K562 (cell line): Measurements from ENCODE around the gene ARL14. TPM values are rescaled to one million over a fixed set of nuclear protein-coding genes. Genes with fewer than 3 reads are reported as not detected.

Source experiments
- ATAC-seq: fragments of 200-7000 bp; cut with Tn5 transposase; 3 replicates; pipeline ENCODE4 v1.9.1; 2020; ENCODE audit warnings: moderate library complexity
- BruUV-seq: library from RNA; stranded (reverse); fragments of 400-500 nt; replicated peaks from 2 replicates; lab custom pipeline; 2021; lab: Mats Ljungman, UMichigan
- CTCF ChIA-PET: fragments of 300-600 bp; formaldehyde crosslinking; extraction: SDS; loops from one replicate; lab custom pipeline; 2021; ENCODE audit warnings: low intra/inter-chr PET ratio; lab: Yijun Ruan, JAX
- POLR2A ChIA-PET: fragments of 300-600, 350-650 bp; sonication (Branson Sonifier 250); formaldehyde crosslinking; extraction: SDS; loops from one replicate; lab custom pipeline; 2021; ENCODE audit warnings: antibody characterized with exemption, inconsistent platforms; lab: Yijun Ruan, JAX
- DNase-seq, 4 experiments: peaks; one replicate each; pipeline versions ENCODE4 v3.0.0 to v3.0.0-alpha.2; 2011 to 2018; ENCODE audit warnings: low spot score in 3 of 4, mixed read lengths in 3 of 4; ENCODE audit errors: extremely low read depth in 1 of 4
- FAIRE-seq: peaks from 2 replicates; lab custom pipeline; 2011; peaks lifted over from hg19 to GRCh38; lab: Jason Lieb, UNC
- H2AFZ ChIP-seq: 2 replicates; pipeline ENCODE4 v1.6.0; 2011; ENCODE audit warnings: low read depth, low read length, control low read depth, inconsistent platforms
- H3K27ac ChIP-seq: fragments of 200-600 bp; 3 replicates; pipeline ENCODE4 v1.8.0; 2011; ENCODE audit warnings: low read depth, mild to moderate bottlenecking, control low read depth, inconsistent platforms, low read length, moderate library complexity, mixed read lengths; ENCODE audit errors: extremely low read depth
- H3K27me3 ChIP-seq, 2 experiments: fragments of 300-600 bp in 1 of 2; 2 replicates in 1 of 2; 3 replicates in 1 of 2; pipeline versions ENCODE4 v1.6.0 to v1.8.0; 2011; ENCODE audit warnings: inconsistent platforms in 2 of 2, low read length in 2 of 2, mild to moderate bottlenecking in 1 of 2, mixed read lengths in 1 of 2, moderate library complexity in 1 of 2; ENCODE audit not compliant: control insufficient read depth in 2 of 2, insufficient read depth in 2 of 2
- H3K36me3 ChIP-seq: fragments of 300-600 bp; 3 replicates; pipeline ENCODE4 v1.8.0; 2011; ENCODE audit warnings: mild to moderate bottlenecking, low read length, inconsistent platforms; ENCODE audit not compliant: control insufficient read depth, insufficient read depth
- H3K4me1 ChIP-seq, 2 experiments: fragments of 200-600 bp in 1 of 2; replicated peaks in 1 of 2; 2 replicates in 1 of 2; 3 replicates in 1 of 2; pipeline versions ENCODE4 v1.5.1 to v1.8.0; 2011; ENCODE audit warnings: inconsistent platforms in 2 of 2, low read length in 2 of 2, mild to moderate bottlenecking in 1 of 2, mixed read lengths in 1 of 2, moderate library complexity in 1 of 2; ENCODE audit not compliant: control insufficient read depth in 2 of 2, insufficient read depth in 2 of 2
- H3K4me2 ChIP-seq: 2 replicates; pipeline ENCODE4 v1.6.1; 2011; ENCODE audit warnings: low read length, control low read depth, inconsistent platforms, mixed read lengths; ENCODE audit not compliant: insufficient read depth
- H3K4me3 ChIP-seq: fragments of 200-600 bp; sonication (generic), shearing (Covaris generic); 2 replicates; pipeline ENCODE4 v1.5.1; 2016; ENCODE audit warnings: control low read depth, inconsistent platforms
- H3K79me2 ChIP-seq: fragments of 200-600 bp; 3 replicates; pipeline ENCODE4 v1.8.0; 2011; ENCODE audit warnings: low read length, inconsistent platforms; ENCODE audit not compliant: control insufficient read depth, insufficient read depth
- H3K9ac ChIP-seq, 2 experiments: 2 replicates each; pipeline versions ENCODE4 v1.6.0 to v1.6.1; 2011; ENCODE audit warnings: low read depth in 2 of 2, low read length in 2 of 2, control low read depth in 1 of 2, inconsistent platforms in 1 of 2, mild to moderate bottlenecking in 1 of 2, mixed read lengths in 1 of 2; ENCODE audit not compliant: insufficient read depth in 1 of 2
- H3K9me1 ChIP-seq: one replicate; pipeline ENCODE4 v1.6.0; 2011; ENCODE audit warnings: inconsistent platforms, mild to moderate bottlenecking, low read length, moderate library complexity; ENCODE audit not compliant: control insufficient read depth, insufficient read depth
- H3K9me3 ChIP-seq: replicated peaks from 2 replicates; pipeline ENCODE4 v1.5.1; 2011; ENCODE audit warnings: low read depth, low read length, inconsistent platforms; ENCODE audit not compliant: control insufficient read depth, insufficient read depth
- H4K20me1 ChIP-seq: replicated peaks from 2 replicates; pipeline ENCODE4 v1.6.1; 2011; ENCODE audit warnings: low read length, inconsistent platforms, mixed read lengths; ENCODE audit not compliant: control insufficient read depth, insufficient read depth
- CREBBP ChIP-seq: IDR thresholded peaks from one replicate; pipeline ENCODE4 v1.6.1; 2012; ENCODE audit warnings: low read depth, mild to moderate bottlenecking, control low read depth, inconsistent platforms, low read length
- CREM ChIP-seq: IDR thresholded peaks from 2 replicates; pipeline ENCODE4 v1.6.1; 2014; ENCODE audit warnings: antibody characterized with exemption, low read depth
- FOXA3 ChIP-seq, 2 experiments: fragments of 450-650 bp in 1 of 2; sonication (generic) in 1 of 2; formaldehyde crosslinking; IDR thresholded peaks in 1 of 2; conservative IDR thresholded peaks in 1 of 2; 2 replicates each; pipeline versions ENCODE4 v1.4.0 to v1.8.0; 2020 to 2022; ENCODE audit warnings: mild to moderate bottlenecking in 2 of 2, missing genetic modification reagents in 1 of 2
- ILF3 ChIP-seq: fragments of 450-650 bp; IDR thresholded peaks from 2 replicates; pipeline ENCODE4 v1.6.1; 2018; ENCODE audit warnings: antibody characterized with exemption, mild to moderate bottlenecking, moderate library complexity, borderline replicate concordance
- MXD1 ChIP-seq: fragments of 250-450 bp; sonication (Bioruptor Pico); IDR thresholded peaks from 2 replicates; pipeline ENCODE4 v1.8.0; 2021; ENCODE audit warnings: borderline replicate concordance, mild to moderate bottlenecking, moderate library complexity; ENCODE audit not compliant: poor library complexity, severe bottlenecking
- RHOXF2B ChIP-seq: fragments of 250-450 bp; sonication (Bioruptor Pico); conservative IDR thresholded peaks from 2 replicates; pipeline ENCODE4 v1.5.1; 2021
- SRF ChIP-seq, 2 experiments: fragments of 250-450, 450-650 bp in 1 of 2; sonication (Bioruptor Pico) in 1 of 2; sonication (generic) in 1 of 2; formaldehyde crosslinking; IDR thresholded peaks; 2 replicates each; pipeline versions ENCODE4 v1.5.0 to v1.5.1; 2020 to 2022; ENCODE audit warnings: mild to moderate bottlenecking in 1 of 2, missing genetic modification reagents in 1 of 2
- TAF15 ChIP-seq: fragments of 200-400 bp; formaldehyde crosslinking; IDR thresholded peaks from 2 replicates; pipeline ENCODE4 v1.6.1; 2017; ENCODE audit warnings: mild to moderate bottlenecking, low read depth, low read length, moderate library complexity
- TCF7 ChIP-seq: sonication (generic); IDR thresholded peaks from 2 replicates; pipeline ENCODE4 v1.6.1; 2016; ENCODE audit warnings: antibody characterized with exemption, borderline replicate concordance
- XRCC5 ChIP-seq: fragments of 200-400 bp; formaldehyde crosslinking; IDR thresholded peaks from 2 replicates; pipeline ENCODE4 v1.6.1; 2017; ENCODE audit warnings: low read depth, mild to moderate bottlenecking, low read length
- ZEB2 ChIP-seq: fragments of 450-650 bp; IDR thresholded peaks from 2 replicates; pipeline ENCODE4 v1.6.1; 2016
- ZNF143 ChIP-seq: sonication (generic); formaldehyde crosslinking; IDR thresholded peaks from 2 replicates; pipeline ENCODE4 v1.9.0; 2022; ENCODE audit warnings: mild to moderate bottlenecking, missing genetic modification reagents
- ZNF354B ChIP-seq: fragments of 250-450 bp; sonication (Bioruptor Pico); IDR thresholded peaks from 2 replicates; pipeline ENCODE4 v1.4.0; 2020
- ZNF507 ChIP-seq: conservative IDR thresholded peaks from 2 replicates; pipeline ENCODE4 v1.6.1; 2017; ENCODE audit warnings: missing genetic modification characterization, missing compliant biosample characterization
- ZNF764 ChIP-seq: fragments of 250-450 bp; sonication (Bioruptor Pico); IDR thresholded peaks from 2 replicates; pipeline ENCODE4 v1.4.0; 2020; ENCODE audit warnings: low read depth, mild to moderate bottlenecking, moderate library complexity
- WGBS: fragments of 100-300 bp; shearing (Covaris generic); methylation state at CpG from one replicate; pipeline ENCODE4 v1.1.6; 2016; ENCODE audit warnings: low coverage, mixed read lengths; ENCODE audit not compliant: insufficient coverage; ENCODE audit errors: missing lambda C conversion rate; 5-methylcytosine and 5-hydroxymethylcytosine counted together
- in situ Hi-C: fragments of 300-500 bp; cut with MboI; formaldehyde crosslinking; loops from 4 replicates; pipeline ENCODE4 v1.15.0; 2018; ENCODE audit warnings: inconsistent platforms, mixed read lengths
- intact Hi-C: fragments of 100-400 bp; cut with micrococcal nuclease; formaldehyde crosslinking; loops from 2 replicates; pipeline ENCODE4 v1.14.2; 2022
- polyA plus RNA-seq, 8 experiments: library from polyadenylated mRNA; depleted of rRNA in 4 of 8; stranded (reverse) in 5 of 8; unstranded in 3 of 8; fragments of >200 nt; fragmentation: Nextera tagmentation in 2 of 8; fragmentation: Illumina TruSeq in 1 of 8; extraction: Ambion mirVana in 2 of 8; extraction: Trizol in 1 of 8; gene quantifications; 2 replicates each; pipeline versions ENCODE4 v1.2.1 to v1.2.3, GENCODE V29; 2011 to 2014; ENCODE audit warnings: inconsistent platforms in 1 of 8, missing spikeins in 1 of 8
- total RNA-seq, 7 experiments: library from RNA; depleted of rRNA in 6 of 7; stranded (reverse); fragments of >200 nt in 6 of 7; fragmentation: Illumina TruSeq in 2 of 7; extraction: Trizol in 2 of 7; gene quantifications; 2 replicates each; pipeline versions ENCODE4 v1.2.1 to v1.2.3, GENCODE V29; 2011 to 2021; ENCODE audit warnings: low replicate concordance in 1 of 7
- TF ChIP-seq, protein P1 (sequence below): sonication (generic); formaldehyde crosslinking; IDR thresholded peaks from 2 replicates; pipeline ENCODE4 v1.8.0; 2022; ENCODE audit warnings: mild to moderate bottlenecking, missing genetic modification reagents

ARL14 gene
- total and polyA plus RNA-seq, 9 of the 15 experiments (the other 6 are each of a cell fraction or from before 2014, with no cell fraction given), result not detected

DNA sequence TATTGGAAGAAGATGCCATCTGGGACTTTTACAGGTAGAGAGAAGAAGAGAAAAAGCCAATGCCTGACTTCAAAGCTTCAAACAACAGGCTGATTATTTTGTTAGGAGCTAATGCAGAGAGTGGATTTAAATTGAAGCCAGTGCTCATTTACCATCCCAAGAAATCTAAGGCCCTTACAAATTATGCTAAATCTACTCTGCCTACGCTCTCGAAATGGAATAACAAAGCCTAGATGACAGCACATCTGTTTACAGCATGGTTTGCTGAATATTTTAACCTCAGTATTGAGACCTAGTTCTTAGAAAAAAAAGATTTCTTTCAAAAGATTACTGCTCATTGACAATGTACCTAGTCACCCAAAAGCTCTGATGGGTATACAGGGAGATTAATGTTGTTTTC, 16.2 kb downstream of the ARL14 start:
- no peaks in the 10 kb centered on the region for H3K36me3 ChIP-seq
- H4K20me1 ChIP-seq, result no peaks in the 10 kb centered on the region
- ChIA-PET CTCF (no interaction called here), POLR2A (no interaction called here)
- no peak overlapping the region for H2AFZ ChIP-seq
- no peak overlapping the region for H3K9ac ChIP-seq
- no peak overlapping the region for H3K4me3 ChIP-seq
- 0% methylated on average over 2 of the region's 2 CpGs for WGBS
- no TSS peak for BruUV-seq
- ATAC-seq (no peak), FAIRE-seq (no peak), DNase-seq (no peak)
- TF ChIP-seq CREBBP, result no peak
- TF ChIP-seq XRCC5, result no peak
- no peak for TF ChIP-seq ILF3
- TF ChIP-seq ZNF507, result no peak
- no peak for TF ChIP-seq TCF7
- no peak for TF ChIP-seq RHOXF2B (CRISPR knock-in tag)
- TF ChIP-seq CREM, result no peak
- TF ChIP-seq MXD1 (CRISPR knock-in tag), result no peak
- TF ChIP-seq, protein P1, sequence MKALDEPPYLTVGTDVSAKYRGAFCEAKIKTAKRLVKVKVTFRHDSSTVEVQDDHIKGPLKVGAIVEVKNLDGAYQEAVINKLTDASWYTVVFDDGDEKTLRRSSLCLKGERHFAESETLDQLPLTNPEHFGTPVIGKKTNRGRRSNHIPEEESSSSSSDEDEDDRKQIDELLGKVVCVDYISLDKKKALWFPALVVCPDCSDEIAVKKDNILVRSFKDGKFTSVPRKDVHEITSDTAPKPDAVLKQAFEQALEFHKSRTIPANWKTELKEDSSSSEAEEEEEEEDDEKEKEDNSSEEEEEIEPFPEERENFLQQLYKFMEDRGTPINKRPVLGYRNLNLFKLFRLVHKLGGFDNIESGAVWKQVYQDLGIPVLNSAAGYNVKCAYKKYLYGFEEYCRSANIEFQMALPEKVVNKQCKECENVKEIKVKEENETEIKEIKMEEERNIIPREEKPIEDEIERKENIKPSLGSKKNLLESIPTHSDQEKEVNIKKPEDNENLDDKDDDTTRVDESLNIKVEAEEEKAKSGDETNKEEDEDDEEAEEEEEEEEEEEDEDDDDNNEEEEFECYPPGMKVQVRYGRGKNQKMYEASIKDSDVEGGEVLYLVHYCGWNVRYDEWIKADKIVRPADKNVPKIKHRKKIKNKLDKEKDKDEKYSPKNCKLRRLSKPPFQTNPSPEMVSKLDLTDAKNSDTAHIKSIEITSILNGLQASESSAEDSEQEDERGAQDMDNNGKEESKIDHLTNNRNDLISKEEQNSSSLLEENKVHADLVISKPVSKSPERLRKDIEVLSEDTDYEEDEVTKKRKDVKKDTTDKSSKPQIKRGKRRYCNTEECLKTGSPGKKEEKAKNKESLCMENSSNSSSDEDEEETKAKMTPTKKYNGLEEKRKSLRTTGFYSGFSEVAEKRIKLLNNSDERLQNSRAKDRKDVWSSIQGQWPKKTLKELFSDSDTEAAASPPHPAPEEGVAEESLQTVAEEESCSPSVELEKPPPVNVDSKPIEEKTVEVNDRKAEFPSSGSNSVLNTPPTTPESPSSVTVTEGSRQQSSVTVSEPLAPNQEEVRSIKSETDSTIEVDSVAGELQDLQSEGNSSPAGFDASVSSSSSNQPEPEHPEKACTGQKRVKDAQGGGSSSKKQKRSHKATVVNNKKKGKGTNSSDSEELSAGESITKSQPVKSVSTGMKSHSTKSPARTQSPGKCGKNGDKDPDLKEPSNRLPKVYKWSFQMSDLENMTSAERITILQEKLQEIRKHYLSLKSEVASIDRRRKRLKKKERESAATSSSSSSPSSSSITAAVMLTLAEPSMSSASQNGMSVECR (CRISPR knock-in tag), result no peak
- no peak for TF ChIP-seq ZNF354B
- TF ChIP-seq ZNF143 (CRISPR knock-in tag), result no peak
- TF ChIP-seq FOXA3 (CRISPR knock-in tag; conservative IDR thresholded peaks at IDR 0.05 in 1 of 2, IDR thresholded peaks at IDR 0.05 in 1 of 2), result no peak
- TF ChIP-seq ZEB2, result no peak
- TF ChIP-seq ZNF764 (CRISPR knock-in tag), result no peak
- TF ChIP-seq TAF15, result no peak
- TF ChIP-seq SRF (CRISPR knock-in tag; IDR thresholded peaks at IDR 0.05), result no peak
- no peak overlapping the region for H3K27ac ChIP-seq
- no peaks in the 10 kb centered on the region for H3K4me1 ChIP-seq
- H3K9me3 ChIP-seq, result no peaks in the 10 kb centered on the region
- H3K79me2 ChIP-seq, result no peaks in the 10 kb centered on the region
- no peaks in the 10 kb centered on the region for H3K9me1 ChIP-seq
- no peak overlapping the region for H3K4me2 ChIP-seq
- in situ Hi-C loops (no loop called here), intact Hi-C loops (no loop called here)
- no peaks in the 10 kb centered on the region for H3K27me3 ChIP-seq
